ENCODE results near the gene VWA3A. TPM values are rescaled to one million over a fixed set of nuclear protein-coding genes. Genes with fewer than 3 reads are reported as not detected.

VWA3A gene
- total RNA-seq, 4 donors from 2014 or later, result not detected

- no peak for TF ChIP-seq CTCF (IDR thresholded peaks at IDR 0.05; ENCODE audit: low read depth)
These were observed 102.5 kb downstream of the VWA3A start for GRCh38 chr16:22194707-22195444.

- no peak for TF ChIP-seq CTCF (IDR thresholded peaks at IDR 0.05; ENCODE audit: low read depth)
These were observed 103.0 kb downstream of the VWA3A start for GRCh38 chr16:22195445-22195694.

- no peak for TF ChIP-seq CTCF (IDR thresholded peaks at IDR 0.05; ENCODE audit: low read depth)
These were observed 103.6 kb downstream of the VWA3A start for GRCh38 chr16:22195695-22196558.

GRCh38 chr16:22198547-22199293 is 106.4 kb downstream of the VWA3A start:
- no peak for TF ChIP-seq CTCF (IDR thresholded peaks at IDR 0.05; ENCODE audit: low read depth)

GRCh38 chr16:22202261-22202637 is 109.9 kb downstream of the VWA3A start:
- no peak for TF ChIP-seq CTCF (IDR thresholded peaks at IDR 0.05; ENCODE audit: low read depth)

- no peak for TF ChIP-seq CTCF (IDR thresholded peaks at IDR 0.05; ENCODE audit: low read depth)
These were observed 110.8 kb downstream of the VWA3A start for GRCh38 chr16:22203091-22203490.

GRCh38 chr16:22204091-22204655 is 111.8 kb downstream of the VWA3A start:
- no peak for TF ChIP-seq CTCF (IDR thresholded peaks at IDR 0.05; ENCODE audit: low read depth)
